ENCODE measurements around the gene AFG1L.
"Not testable (repeated sequence)": the region's sequence is repeated elsewhere in the genome, so short reads cannot be mapped to it uniquely, and the experiment has no call there.

The AFG1L gene

GRCh38 chr6:108288742-108289141 is 6.1 kb upstream of the AFG1L start:
- no peak for DNase-seq (ENCODE audit: low read depth in 2 of 2)

DNA sequence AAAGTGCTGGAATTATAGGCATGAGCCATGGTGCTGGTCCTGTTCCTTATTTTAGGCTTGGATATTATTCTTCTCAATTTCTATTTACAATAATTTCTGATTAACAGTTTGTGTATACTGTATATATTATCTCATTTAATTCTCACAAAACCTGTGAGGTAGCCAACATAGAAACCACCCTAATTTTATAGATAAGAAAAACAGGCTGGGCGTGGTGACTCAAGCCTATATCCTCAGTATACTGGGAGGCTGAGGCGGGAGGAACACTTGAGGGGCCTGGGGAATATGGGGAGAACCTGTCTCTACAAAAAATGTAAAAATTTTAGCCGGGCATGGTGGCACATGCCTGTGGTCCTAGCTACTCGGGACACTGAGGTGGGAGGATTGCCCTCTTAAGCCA is 3.8 kb upstream of the AFG1L start:
- no peak for DNase-seq (ENCODE audit: low read depth in 2 of 2)

DNA sequence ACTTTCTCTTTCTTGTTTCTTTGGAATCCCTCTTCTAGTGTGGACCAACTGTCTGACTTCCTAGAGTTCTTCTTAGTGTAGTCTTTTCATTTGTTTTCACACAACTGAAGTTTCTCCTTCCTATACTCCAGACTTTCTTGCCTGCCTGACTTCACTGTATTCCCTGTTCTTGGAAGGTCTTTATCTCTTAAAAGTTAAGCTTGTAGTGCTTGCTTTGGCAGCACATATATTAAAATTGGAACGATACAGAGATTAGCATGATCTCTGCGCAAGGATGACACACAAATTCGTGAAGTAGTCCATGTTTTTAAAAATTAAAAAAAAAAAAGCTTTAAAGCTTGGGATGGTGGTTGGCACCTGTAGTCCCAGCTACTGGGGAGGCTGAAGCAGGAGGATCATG is 2.3 kb upstream of the AFG1L start:
- not testable (repeated sequence) for DNase-seq (ENCODE audit: low read depth in 2 of 2)

- DNase-seq (ENCODE audit: low read depth in 2 of 2): no peak
Observed at GRCh38 chr6:108293527-108294296, 1.1 kb upstream of the AFG1L start.

DNA sequence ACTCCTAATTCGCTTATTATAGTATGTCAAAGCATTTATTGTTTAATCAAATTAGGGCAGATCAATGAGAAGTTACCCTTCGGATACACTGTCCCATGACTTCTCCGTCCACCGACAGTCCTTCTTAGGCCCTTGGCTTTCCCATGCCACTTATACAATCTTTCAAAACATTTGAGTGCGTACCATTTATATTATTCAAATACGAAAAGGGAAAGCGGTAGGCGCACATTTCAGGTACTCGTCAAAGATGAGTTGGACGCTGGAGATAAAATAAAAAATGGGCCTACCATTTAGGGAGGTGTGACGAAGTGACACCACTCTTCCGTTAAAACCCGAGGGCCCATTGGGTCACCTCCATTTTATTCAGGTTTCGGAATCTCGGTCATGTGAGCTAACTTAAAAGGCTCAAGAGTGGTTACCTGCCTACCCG is 542 bp upstream of the AFG1L start:
- DNase-seq (ENCODE audit: low read depth in 2 of 2): no peak

- DNase-seq (ENCODE audit: low read depth in 2 of 2): no peak
Observed at GRCh38 chr6:108295676-108296075, 822 bp downstream of the AFG1L start.

DNA sequence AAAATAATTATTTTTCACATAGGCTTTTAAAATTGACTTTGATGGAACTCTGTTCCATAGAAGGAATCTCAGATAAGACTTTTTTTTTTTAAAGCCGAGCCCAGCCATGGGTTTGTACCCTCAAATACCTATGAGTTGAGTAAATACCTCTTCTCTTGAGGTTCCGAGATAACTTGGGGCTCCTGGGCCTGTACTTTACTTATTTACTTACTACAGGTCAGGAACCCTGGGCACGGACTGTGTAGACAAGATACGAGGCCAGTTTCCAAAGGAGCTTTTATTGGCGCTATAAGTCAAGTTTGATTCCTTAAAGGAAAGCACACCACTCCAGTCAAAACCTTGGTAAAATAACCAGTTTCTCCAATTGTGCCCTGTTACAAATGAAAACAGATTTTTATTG is 7.5 kb downstream of the AFG1L start:
- no peak for DNase-seq (ENCODE audit: low read depth in 2 of 2)

DNA sequence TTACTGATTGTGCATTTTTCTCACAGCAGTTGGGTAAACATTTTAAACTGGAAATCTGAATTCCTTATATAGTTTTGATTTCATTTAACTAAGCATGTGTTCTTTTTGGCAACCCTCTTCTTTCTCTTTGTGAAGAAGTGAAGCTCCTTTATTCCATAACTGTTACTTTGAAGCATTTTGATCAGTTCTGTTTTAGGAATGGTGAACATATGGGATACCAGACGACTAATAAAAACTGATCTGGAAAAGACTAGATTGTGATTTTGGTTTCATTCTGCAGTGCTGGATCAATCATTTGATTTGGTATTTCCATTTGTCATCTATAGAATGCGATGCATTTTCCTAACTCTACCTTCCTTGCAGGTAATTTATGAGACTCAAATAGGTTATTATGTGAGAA is 9.8 kb downstream of the AFG1L start:
- DNase-seq (ENCODE audit: low read depth in 2 of 2): no peak

DNA sequence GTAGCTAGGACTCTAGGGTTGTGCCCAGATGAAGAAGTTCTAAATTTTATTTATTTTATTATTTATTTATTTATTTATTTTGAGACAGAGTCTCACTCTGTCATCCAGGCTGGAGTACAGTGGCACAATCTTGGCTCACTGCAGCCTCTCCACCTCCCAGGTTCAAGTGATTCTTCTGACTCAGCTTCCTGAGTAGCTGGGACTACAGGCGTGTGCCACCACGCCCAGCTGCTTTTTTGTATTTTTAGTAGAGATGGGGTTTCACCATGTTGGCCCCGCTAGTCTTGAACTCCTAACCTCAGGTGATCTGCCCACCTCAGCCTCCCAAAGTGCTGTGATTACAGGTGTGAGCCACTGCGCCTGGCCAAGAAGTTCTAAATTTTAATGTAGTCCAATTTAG is 13.8 kb downstream of the AFG1L start:
- DNase-seq (ENCODE audit: low read depth in 2 of 2): not testable (repeated sequence)

GRCh38 chr6:108309844-108310243 is 15.0 kb downstream of the AFG1L start:
- DNase-seq (ENCODE audit: low read depth in 2 of 2): no peak

- no peak for DNase-seq (ENCODE audit: low read depth in 2 of 2)
Observed at GRCh38 chr6:108312605-108313004, 17.8 kb downstream of the AFG1L start.

GRCh38 chr6:108321253-108321747 is 26.4 kb downstream of the AFG1L start:
- no peak for DNase-seq (ENCODE audit: low read depth in 2 of 2)

DNA sequence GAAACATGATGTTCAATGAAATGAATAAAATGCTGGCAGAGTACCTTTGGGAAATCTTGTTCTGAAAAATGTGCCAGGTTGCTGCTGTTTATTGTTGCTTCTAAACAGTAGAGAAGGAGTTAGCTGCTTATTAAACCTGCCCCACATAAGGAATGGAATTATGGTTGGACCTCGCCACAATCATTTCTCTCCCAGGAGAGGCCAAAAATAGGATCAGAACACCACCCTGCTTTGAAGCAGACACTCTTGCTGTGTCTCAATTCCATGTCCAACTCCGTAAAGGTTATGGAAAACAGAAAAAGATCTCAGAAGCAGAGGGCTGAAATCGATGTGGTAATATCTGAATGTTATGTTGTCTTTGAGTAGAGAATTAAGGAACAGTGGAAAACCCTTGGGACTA is 27.9 kb downstream of the AFG1L start:
- DNase-seq (ENCODE audit: low read depth in 2 of 2): no peak

DNA sequence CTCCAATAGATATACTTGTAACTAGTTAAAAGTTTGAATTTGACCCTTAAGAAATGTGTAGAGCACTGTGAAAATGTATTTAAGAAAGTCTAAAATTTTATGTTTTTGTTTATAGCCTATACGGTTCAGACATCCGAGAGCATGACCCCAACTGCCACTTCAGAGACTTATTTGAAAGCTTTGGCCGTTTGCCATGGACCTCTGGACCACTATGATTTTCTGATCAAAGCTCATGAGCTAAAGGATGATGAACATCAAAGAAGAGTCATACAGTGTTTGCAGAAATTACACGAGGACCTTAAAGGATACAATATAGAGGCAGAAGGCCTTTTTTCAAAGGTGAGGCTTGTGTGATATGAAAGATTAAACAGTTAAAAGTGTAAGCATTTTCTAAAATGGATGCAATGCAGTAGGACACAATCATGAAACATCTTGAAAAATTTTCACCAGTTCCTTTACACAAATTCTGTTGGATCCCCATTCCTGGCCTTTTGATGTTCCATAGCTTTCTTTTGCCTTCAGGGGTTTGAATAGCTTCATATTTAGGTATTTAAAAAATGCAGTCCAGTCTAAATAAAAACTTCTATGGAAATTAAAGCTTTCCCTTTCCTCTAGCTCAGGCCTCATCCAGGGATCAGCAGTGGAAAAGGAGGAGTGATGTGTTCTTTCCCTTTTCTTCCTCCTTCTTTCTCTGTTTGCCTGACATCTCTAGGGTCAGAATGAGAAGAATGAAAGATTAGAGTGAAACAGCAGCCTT is 29.0 kb downstream of the AFG1L start:
- no peak for DNase-seq (ENCODE audit: low read depth in 2 of 2)

DNA sequence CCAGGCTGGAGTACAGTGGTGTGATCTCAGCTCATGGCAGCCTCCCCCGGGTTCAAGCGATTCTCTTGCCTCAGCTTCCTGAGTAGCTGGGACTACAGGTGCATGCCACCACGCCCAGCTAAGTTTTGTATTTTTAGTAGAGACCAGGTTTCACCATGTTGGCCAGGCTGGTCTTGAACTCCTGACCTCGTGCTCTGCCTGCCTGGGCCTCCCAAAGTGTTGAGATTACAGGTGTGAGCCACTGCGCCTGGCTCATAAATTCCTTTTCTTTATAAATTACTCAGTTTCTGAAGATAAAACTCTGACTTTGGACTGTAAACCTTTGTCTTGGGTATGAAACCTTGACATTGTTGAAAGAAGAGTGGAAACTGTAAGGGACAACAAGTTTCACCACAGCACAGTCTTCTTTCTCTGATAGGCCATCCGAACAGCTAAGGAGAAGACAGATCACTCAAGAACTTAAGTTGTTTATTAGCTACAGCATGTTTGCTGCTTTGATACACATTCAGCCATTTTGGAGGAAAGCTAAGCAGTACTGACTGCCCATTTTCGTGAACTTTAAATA is 35.4 kb downstream of the AFG1L start:
- DNase-seq (ENCODE audit: low read depth in 2 of 2): not testable (repeated sequence)

DNA sequence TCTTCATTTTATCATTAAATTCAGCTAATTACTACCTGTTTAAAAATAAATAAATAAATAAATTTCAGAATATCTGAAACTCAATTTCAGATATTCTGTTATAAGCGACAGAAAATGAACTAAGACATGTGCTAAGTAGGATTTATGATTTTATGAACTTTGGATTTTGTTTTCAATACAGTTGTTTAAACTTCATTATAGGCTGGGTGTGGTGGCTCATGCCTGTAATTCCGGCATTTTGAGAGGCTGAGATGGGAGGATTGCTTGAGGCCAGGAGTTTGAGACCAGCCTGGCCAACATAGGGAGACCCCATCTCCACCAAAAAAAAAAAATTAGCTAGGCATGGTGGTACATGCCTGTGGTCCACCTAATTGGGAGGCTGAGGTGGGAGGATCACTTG is 36.0 kb downstream of the AFG1L start:
- DNase-seq (ENCODE audit: low read depth in 2 of 2): no peak

GRCh38 chr6:108331982-108332381 is 37.1 kb downstream of the AFG1L start:
- no peak for DNase-seq (ENCODE audit: low read depth in 2 of 2)

GRCh38 chr6:108336971-108337370 is 42.1 kb downstream of the AFG1L start:
- no peak for DNase-seq (ENCODE audit: low read depth in 2 of 2)

DNA sequence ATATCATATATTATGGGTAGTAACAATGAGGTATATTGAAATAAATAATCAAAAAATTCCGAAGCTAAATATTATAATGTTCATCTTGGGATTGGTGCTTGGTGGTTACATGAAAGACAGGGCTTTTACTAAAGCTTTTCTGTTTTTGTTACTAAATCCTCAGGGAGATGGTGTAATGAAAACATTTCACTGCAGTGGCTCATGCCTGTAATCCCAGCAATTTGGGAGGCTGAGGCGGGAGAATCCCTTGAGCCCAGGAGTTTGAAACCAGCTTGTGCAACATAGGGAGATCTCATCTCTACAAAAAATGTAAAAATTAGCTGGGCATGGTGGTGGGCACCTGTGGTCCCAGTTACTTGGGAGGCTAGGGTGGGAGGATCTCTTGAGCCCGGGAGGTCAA is 42.9 kb downstream of the AFG1L start:
- DNase-seq (ENCODE audit: low read depth in 2 of 2): no peak

DNA sequence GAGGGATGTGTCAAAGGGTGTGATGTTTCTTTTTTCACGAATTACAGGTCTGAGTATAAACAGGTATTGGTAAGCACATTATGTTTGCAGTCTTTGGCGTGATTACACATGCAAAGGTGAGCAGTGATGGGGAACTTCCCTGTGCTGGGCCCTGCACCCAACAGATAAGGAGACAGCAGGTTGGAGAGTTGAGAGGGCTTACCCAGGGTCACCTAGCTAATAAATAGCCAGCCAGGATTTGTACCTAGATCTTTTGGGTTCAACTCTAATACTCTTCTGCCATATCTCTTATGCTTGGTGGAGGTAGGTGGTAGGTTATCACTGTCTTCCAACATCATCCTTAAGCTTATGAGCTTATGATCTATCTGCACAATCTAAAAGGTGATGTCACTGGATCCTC is 46.5 kb downstream of the AFG1L start:
- DNase-seq (ENCODE audit: low read depth in 2 of 2): no peak

DNA sequence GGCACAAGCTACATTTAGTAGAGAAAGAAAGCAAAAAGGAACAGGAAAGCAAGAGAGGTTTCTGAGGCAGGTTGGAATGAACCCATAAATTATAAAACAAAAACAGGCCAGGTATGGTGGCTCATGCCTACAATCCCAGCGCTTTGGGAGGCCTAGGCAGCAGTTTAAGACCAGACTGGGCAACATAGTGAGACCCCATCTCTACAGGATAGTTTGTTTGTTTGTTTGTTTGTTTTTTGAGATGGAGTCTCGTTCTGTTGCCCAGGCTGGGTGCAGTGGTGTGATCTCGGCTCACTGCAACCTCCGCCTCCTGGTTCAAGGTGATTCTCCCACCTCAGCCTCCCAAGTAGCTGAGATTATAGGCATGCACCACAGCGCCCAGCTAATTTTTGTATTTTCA is 49.0 kb downstream of the AFG1L start:
- DNase-seq (ENCODE audit: low read depth in 2 of 2): no peak

DNA sequence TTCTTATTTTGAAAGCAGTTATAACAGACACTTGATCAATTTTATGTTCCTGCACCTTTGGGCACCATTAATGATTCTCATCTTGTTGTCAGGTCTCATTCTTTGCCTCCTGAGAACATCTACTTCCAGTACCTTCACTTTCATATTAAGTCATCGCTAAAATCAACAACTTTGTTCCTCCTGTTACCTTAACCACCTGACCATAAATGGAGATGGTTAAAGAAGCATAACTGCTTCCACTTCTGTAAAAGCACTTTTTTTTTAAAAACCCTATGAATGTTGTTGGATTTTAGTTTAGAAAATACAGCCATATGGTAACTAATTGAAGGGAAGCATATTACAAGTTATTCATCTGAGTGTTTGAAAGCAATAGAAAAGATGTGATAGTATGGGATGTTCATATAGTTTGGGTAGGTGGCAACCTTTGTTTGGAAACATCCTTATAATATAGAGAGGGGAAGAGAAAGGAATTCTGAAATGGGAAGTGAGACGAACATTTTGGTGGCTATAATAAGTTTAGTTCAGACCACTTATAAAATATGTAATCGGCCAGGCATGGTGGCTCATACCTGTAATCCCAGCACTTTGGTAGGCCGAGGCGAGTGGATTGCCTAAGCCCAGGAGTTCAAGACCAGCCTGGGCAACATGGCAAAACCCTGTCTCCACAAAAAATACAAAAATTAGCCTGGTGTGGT is 53.9 kb downstream of the AFG1L start:
- no peak for DNase-seq (ENCODE audit: low read depth in 2 of 2)
